ENCODE results near the gene PCBP3. TPM values are rescaled to one million over a fixed set of nuclear protein-coding genes. Genes with fewer than 3 reads are reported as not detected.

The PCBP3 gene
- total and polyA plus RNA-seq, 2 of the 13 experiments (the other 11 are each of a cell fraction or from before 2014, with no cell fraction given) = not detected

- TF ChIP-seq GRHL1 (CRISPR knock-in tag; conservative IDR thresholded peaks at IDR 0.05) (no peak), GPBP1L1 (CRISPR knock-in tag; IDR thresholded peaks at IDR 0.05) (no peak), ZNF713 (CRISPR knock-in tag; IDR thresholded peaks at IDR 0.05) (no peak), HNF4G (IDR thresholded peaks at IDR 0.05; ENCODE audit: borderline replicate concordance, low read depth, low read length) (peak; percentile 59; the same call in 1 of the 2 replicates), HNF4G (CRISPR knock-in tag; IDR thresholded peaks at IDR 0.05; ENCODE audit: borderline replicate concordance, low read depth) (no peak), ZNF282 (IDR thresholded peaks at IDR 0.05; ENCODE audit: partially characterized antibody) (no peak), MBD4 (IDR thresholded peaks at IDR 0.05; ENCODE audit: borderline replicate concordance, low read length) (no peak), NFIB (CRISPR knock-in tag; IDR thresholded peaks at IDR 0.05; ENCODE audit: borderline replicate concordance) (no peak), EEA1 (CRISPR knock-in tag; IDR thresholded peaks at IDR 0.05; ENCODE audit: borderline replicate concordance) (no peak), KAT2B (IDR thresholded peaks at IDR 0.05; ENCODE audit: borderline replicate concordance, low read depth, low read length) (no peak), ZNF335 (CRISPR knock-in tag; IDR thresholded peaks at IDR 0.05) (no peak), MAX (IDR thresholded peaks at IDR 0.05) (0 out of 2 replicates have a peak, but pooled peaks have one; percentile 37), ZNF101 (CRISPR knock-in tag; IDR thresholded peaks at IDR 0.05; ENCODE audit: borderline replicate concordance, low read depth) (no peak), BRCA1 (CRISPR knock-in tag; IDR thresholded peaks at IDR 0.05) (no peak), ZSCAN31 (CRISPR knock-in tag; IDR thresholded peaks at IDR 0.05; ENCODE audit: low read depth) (no peak), NRL (CRISPR knock-in tag; IDR thresholded peaks at IDR 0.05; ENCODE audit: borderline replicate concordance) (no peak), ZBTB2 (CRISPR knock-in tag; IDR thresholded peaks at IDR 0.05; ENCODE audit: low read depth) (no peak), MXD1 (CRISPR knock-in tag; IDR thresholded peaks at IDR 0.05) (0 out of 2 replicates have a peak, but pooled peaks have one; percentile 19), ZNF605 (CRISPR knock-in tag; IDR thresholded peaks at IDR 0.05) (no peak), KDM5B (CRISPR knock-in tag; IDR thresholded peaks at IDR 0.05; ENCODE audit: borderline replicate concordance) (0 out of 2 replicates have a peak, but pooled peaks have one; percentile 31), ZBTB46 (CRISPR knock-in tag; IDR thresholded peaks at IDR 0.05; ENCODE audit: borderline replicate concordance) (no peak)
Measured at GRCh38 chr21:45800339-45801080, 157.0 kb downstream of the PCBP3 start (continued).

All from HepG2 (cell line).